HG03460 (cell line): ENCODE data around the gene GATB.

Experiments
- ATAC-seq: cut with Tn5 transposase; IDR thresholded peaks from one replicate; pipeline ENCODE4 v1.9.1; 2021; ENCODE audit not compliant: unreplicated experiment

GATB gene

DNA sequence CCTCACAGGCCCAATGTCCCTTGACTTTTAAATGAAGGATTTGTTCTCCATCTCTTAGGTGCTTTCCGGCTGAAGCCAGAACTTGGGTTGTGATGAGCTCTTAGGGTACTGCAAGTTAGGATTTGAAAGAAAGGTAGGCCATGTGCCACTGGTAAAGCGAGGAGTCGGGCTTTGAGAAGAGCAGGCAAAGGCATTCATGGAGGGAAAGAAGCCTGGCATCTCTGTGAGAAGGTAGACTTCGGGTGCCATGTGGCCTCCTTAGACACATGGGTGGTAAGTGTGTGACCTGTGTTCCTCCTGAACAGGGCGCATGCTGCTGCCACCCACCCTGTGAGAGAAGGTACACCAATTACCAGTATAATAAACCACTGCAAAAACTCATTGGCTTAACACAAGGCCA is 102.9 kb downstream of the GATB start:
- no peak for ATAC-seq

DNA sequence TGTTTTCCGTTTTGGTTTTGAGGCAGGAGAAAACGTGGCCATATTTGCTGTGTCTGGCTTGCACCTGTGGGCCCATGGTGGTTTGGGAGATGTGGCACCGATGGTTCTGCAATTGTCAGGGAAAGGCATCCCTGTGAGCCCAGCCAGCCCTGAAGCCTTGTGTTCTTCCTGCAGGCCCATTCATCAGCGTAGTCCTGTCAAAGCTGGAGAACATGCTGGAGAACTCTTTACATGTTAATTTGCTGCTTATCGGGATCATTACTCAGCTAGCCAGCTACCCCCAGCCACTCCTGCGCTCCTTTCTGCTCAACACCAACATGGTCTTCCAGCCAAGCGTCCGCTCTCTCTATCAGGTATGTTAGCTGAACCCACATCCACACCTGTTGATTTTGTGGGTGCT is 104.7 kb downstream of the GATB start:
- no peak for ATAC-seq

DNA sequence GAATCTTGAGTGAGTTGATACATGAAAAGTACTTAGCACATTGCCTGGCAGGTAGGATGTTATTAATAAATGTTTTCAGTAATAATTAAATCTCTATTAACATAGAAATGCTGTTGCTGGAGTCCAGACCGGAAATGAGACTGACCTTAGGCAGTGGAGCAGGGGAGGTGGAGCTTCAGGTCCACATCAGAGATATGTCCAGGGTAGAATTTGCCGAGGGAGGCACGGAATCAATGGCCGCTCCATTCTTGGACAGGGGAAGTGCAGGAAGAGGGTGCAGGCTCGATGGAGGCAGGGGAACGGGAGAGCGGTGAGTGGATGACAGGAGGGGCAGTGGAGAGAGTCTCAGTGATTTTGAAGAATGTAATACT is 107.3 kb downstream of the GATB start:
- ATAC-seq, result no peak

DNA sequence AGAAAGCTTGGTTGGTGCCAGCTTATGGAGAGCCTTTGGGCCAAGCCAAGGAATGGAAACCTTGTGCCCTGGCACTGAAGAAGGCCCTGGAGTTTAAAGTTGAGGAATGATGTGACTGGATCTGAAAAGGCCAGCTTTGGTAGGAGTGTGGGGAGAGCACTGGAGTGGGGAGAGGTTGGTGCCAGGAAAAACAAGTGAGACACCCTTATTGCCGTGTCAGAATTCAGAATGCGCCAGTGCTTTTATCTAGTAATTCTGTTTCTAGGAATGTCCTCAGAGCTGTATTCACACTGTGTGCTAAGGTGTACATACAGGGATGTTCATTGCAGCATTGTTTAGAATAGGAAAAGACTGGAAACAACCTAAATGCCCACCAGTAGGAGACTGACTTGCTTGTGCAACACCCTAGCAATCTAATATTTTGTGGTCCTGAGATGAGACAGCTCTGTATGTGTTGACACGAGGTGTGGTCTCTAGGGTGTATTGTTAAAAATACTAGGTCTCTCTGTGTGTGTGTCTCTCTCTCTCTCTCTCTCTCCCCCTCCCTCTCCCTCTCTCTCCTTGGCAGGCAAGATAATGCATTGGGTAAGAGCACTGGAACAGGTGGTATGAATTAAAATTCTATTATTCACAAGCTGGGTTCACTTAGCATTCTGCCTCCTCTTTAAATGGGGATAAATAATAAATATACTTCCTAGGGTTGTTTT is 107.8 kb downstream of the GATB start:
- ATAC-seq, result no peak

DNA sequence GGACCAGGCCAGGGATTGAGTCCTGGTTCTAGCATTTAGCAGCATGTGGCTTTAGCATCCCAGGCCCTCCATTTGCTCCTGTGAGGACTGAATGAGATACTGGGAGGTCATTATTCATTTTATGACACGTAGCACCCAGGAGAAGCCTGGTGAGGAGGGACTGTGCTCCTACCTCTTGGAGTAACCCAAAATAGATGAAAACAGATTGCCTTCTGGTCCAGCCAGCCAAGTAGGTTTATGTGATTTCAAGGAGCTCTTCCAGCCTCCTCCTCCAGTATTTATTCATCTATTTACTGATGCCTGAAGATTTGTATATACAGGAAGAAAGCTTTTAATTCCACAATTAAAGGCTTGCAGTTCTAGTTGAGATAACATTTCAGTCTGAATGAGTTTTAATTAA is 109.3 kb downstream of the GATB start:
- ATAC-seq, result no peak

DNA sequence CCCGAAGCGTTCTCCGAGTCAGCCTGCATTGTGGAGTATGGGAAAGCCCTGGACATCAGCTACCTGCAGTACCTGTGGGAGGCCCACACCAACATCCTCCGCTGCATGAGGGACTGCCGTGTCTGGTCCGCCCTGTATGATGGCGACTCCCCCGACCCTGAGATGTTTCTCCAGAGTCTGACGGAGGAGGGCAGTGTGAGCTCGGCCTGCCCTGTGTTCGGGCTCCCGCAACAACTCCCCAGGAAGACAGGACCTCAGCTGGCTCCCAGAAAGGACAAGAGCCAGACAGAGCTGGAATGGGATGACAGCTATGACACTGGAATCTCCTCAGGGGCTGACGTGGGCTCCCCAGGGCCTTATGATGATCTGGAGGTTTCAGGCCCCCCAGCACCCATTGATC is 111.3 kb downstream of the GATB start:
- ATAC-seq, result no peak

DNA sequence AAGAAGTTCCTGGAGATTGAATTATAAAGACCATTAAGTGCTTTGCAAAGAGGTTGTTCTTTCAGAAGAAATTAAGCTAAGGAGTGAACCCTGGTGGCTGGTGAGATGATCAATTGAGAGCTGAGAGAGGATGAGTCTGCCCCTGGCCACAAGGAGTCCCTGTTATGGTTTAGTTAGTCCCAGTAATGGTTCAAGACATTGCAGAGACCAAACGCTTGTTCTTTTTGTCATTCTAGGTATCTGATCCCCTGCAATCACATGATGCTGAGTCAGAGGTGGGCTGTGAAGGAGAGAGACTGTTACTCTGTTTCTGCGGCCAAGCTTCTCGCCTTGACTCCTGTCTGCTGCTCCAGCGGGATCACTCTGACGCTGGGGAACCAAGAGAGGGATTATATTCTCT is 114.5 kb downstream of the GATB start:
- ATAC-seq, result no peak

DNA sequence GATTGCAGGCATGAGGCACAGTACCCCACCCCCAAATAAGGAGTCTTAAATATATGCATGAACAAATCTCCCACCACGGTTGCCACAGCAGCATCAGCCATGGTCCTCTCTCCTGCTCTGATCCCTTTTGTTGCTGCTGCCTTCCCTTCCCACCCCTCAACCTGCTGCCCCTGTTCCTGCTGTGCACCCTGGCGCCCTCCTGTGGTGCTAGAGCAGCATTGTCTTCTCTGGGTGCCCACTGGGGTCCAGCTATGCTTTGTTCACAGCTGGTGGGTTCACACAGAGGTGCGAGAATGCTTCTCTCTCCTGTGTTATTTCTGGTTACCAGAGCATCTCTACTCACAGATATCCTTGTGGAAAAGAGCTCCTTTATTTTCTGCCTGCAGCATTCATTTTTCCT is 116.2 kb downstream of the GATB start:
- ATAC-seq, result no peak

DNA sequence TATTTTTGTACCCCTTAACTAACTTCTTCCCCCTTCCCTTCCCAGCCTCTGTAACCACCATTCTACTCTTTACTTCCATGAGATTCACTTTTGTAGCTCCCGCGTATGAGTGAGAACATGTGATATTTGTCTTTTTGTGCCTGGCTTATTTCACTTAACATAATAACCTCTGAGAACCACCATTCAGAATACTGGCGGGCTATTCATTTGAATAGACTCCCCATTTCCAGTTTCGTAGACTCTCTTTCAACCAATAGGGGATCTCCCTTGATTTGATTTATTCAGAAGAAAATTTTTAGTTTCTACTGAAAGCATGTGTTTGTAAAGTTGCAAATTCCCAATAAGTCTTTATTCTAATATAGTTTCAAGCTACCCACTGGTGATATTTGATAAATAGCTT is 117.2 kb downstream of the GATB start:
- ATAC-seq, result no peak

DNA sequence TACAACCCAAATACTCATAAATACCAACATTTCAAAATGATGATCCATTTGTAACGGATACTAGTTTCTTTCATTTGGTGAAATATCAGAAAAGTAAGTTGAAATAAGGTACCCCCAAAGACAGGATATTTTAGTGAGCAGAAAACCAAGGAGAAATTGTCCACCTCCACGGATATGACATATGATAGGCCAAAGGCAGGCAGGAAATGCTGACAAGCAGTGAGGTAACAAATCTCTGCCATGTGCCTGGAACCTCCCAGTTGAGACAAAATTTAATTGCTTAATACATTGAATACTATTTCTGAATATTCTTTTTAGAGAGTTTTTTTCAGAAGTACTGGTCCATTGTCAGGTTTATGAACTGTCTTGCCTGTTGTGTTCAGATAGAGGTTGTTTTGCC is 118.8 kb downstream of the GATB start:
- no peak for ATAC-seq

DNA sequence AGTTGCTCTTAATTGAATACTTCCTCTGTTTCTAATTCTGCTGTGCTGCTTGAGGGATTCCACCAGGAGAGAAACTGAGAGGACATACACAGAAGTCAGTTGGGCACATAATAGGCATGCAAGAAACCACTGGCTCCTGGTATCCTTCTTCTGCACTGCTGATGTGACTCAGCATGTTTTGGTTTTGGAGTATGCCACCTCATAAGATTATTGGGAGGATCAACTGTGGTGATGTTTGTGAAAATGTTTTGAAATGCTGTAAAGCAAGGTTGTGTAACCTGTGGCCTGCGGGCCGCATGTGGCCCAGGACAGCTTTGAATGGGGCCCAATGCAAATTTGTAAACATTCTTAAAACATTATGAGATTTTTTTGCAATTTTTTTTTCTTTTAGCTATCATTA is 119.6 kb downstream of the GATB start:
- ATAC-seq, result no peak

DNA sequence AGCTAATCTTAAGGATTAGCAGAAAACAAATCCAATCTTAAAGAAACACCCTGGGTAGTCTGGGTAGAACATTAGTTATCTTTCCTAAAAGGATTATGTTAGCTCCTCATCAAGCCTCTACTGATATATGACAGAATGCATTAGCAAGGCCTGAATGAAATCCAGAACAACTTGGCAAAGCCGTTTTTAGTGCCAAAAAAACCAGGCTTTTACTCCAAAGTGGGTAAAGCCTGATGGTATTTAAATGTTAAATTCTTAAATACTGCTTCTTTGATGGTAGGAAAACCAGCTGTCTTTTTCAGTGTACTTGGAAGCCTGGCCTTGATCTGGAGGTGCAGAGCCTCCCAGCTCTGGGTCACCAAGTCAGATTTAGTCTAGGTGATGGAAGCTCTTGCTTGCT is 120.4 kb downstream of the GATB start:
- ATAC-seq, result no peak

DNA sequence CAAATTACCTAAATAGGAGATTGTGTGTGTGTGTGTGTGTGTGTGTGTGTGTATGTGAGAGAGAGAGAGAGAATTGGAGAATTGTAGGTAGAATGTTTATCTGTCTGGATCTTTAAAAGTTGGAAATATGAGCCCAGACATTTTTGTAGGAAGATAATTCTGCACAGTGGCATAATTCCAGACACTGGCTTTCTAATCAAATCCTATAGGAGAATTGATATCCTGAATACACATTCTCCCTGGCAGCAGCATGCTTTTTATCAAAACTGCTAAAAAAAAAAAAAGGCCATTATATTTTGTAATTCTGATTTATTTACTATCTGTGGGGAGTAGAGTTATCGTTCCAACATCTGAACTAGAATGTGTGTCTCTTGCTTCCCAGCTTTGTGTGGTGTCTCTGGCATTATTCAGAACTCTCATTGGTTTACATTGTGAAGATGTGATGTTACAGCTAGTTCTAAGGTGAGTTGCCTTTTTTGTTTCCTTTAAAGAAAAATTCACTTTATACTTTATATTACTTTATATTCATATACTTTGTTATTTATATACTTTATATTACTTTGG is 122.4 kb downstream of the GATB start:
- no peak for ATAC-seq

DNA sequence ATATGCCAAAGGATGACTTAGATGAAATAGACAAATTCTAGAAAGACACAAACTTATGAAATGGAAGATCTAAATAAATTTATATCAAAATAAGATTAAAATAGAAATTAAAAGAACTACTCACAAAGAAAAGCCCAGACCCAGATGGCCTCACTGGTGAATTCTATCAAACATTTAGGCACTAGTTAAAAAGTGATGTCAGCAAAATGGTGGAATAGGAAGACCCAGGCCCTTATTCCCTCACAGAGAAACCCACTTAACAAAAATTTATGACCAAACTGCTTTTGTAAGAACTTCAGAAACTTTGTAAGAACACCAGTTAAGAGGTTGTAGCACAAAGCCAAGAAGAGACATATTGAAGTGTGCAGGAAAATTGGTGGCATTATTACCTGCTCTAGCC is 129.5 kb downstream of the GATB start:
- ATAC-seq, result no peak

DNA sequence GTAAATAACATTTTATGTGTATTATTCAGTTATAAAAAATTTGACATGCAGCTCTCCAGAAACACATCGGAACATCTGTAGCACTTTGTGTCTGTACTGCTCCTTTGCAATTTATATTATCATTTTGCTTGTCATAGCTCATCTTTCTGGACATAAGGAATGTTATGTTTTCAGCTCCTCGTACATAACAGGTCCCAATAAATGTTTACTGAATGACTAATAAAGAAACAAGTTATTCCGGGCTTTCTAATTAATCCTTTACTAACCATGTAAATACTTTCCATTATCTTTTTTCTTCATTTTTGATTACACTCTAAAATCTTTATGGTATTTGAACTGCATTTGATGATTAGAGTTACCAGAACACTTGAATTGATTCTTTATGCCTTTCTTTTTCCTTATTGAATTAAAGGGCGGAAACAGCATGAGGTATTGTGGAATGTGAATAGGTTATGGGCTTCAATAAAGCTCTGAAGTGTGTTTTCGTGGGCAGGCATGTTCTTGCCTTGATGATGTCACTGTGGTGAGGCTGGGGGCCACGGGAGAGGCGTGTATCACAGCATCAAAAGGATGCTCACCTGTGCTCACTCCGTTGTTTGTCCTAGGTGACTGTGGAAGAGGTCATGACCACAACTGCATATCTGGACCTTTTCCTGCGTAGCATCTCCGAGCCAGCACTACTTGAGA is 131.6 kb downstream of the GATB start:
- no peak for ATAC-seq

DNA sequence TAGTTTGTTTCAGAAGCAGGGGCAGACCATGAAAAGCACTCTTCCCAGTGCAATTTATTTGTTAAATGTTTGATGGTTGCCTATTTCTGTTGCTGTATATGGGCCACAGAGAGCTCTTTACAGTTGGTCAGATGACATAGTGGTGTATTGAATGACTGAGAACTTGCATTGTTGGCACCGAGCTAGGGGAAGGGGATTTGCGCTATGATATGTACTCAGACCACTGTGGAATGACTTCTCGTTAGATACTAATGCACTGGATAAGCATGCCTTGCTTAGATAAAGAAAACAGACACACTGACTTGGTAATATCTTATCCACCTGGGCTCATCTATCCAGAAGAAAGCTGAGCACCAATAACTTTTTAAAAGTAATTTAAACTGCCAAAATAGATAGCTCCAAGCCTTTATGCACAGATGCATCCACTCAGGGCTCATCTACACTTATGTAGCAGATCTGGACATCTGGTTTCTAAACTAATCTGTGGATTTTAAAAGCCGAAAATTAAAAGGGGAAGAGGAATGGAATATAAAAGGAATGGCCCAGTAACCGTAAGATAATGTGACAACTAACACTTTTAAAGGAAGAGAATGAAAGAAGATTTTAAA is 132.7 kb downstream of the GATB start:
- no peak for ATAC-seq

DNA sequence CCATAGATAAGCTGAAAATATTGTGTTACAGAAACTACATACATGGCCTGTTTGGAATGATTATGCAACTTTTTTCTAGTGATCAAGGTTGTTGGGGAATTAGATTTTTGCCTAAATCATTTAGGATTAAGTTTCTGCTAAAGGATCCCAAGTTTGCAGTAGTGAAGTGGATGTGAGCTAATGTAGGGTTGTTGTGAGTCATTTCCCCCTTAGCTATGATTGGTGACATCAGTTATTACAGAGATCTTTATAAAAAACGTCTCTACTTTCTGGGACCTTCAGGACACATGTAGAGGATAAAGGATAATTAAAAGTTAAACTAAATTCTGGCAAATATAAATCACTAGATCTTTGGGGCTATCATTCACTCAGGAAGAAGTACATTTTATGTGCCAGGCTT is 133.3 kb downstream of the GATB start:
- ATAC-seq, result no peak

DNA sequence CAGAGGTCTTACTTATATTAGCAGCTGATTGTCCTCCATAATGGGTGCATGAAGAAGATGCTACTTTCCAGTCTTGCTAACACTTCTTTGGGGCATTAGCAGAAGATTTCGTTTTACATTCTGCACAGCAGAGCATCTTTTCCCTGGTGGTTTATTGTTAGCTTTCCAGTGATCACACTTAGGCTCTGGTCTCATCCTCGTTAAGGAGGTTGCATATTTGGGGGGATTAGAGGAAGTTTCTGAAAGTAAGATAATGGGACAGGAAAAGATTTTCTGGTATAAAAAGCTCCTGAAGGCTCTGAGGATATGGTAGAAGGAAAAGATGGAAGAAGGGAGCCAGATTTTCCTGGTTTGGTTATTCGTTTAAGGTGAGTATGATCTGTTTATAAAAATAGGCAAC is 134.1 kb downstream of the GATB start:
- ATAC-seq, result no peak

DNA sequence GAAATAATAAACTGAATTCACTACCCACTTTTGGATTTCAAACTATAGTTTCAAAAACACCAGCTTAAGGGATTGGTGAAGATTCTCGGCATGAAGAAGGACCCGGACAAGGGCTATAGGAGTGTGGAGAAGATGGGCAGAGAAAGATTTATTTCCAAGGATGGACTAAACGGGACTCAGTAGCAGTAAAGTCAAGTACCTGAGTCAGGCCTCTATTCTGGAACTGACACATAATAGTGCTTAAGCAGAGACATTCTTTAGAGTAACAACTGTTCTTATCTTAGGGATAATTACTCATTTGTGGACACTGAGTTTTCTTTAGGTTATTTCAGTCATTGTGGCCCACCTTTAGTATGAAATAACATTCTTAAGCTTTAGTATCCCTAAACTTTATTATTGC is 134.6 kb downstream of the GATB start:
- no peak for ATAC-seq

DNA sequence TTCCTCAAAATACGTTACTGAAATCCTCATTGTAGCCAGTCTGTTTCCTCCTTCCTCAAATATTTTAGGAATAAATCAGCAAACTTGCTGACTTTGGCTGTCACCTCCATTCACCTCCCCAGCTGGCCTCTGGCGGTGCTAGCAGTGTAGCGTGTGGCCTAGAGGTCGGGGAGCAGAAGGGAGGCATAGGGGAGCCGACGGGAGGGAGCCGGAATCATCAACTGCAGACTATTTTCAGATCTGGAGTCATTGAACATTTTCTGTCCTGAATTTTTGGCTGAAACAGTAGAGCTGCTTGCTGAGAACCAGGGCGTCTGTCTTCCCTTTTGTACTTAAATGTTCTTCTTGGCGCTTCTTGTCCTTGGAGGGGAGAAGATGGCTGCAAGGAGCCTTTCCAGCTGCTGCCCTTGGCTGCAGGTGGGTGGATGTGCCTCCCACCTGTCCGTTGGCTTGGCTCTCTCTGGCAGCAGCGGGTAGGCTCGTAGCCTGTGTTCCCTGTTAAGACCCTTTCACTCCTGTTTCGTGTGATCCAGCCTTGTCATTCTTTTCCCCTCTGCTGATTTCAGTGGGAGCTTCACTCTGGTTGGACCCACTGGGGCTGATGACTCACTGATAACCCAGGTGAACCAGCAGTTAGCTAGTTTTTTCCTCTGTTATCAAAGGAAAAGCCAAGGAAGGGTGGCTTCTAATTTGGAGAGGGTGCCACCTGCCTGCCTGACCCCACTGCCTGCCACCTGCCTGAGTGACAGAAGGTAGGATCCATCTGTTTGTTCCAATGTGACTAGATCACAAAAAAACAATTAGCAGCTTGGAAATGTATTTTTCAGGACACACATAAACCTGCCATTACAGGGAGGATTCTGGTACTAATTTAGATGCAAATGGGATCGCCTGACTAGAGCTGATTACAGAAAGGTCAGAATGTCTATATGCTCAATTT is 135.9 kb downstream of the GATB start:
- no peak for ATAC-seq
